ENCODE data around the gene PSEN2.
"Not testable (repeated sequence)": the region's sequence is repeated elsewhere in the genome, so short reads cannot be mapped to it uniquely, and the experiment has no call there.

The PSEN2 gene

DNA sequence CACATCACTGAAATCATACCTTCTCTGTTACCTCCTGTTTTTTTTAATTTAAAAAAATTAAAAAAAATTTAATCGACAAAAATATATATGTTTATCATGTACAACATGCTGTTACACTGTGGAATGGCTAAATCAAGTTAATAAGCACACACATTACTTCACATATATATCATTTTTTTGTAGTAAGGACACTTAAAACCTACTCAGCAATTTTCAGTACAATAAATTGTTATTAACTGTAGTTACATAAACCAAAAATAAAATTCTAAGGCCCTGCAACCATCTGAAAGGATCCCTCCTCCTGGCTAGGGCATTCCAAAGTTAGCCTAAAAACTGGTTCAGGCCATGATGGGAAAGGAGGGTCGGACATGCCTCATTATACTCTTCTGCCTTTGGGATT is 46.1 kb downstream of the PSEN2 start:
- DNase-seq (ENCODE audit: low read depth) = no peak

DNA sequence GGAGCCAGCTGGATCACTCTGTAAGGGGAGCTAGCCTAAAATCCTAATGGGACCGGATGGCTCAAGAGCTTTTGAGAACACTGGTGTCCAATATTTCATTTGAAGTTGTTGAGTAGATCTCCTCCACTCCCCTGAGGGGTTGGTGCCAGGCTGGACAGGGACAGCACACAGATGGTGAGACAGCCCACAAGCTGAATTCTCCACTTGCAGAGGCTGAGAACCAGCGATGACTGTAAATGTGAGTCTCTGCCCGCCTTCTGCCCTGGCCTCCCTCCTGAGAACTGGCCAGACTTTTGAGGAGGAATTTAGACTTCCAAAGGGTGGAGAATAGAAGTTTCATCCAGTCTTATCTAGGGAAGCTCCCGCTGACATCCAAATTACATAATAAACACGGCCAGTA is 49.2 kb downstream of the PSEN2 start:
- DNase-seq (ENCODE audit: low read depth) = no peak

DNA sequence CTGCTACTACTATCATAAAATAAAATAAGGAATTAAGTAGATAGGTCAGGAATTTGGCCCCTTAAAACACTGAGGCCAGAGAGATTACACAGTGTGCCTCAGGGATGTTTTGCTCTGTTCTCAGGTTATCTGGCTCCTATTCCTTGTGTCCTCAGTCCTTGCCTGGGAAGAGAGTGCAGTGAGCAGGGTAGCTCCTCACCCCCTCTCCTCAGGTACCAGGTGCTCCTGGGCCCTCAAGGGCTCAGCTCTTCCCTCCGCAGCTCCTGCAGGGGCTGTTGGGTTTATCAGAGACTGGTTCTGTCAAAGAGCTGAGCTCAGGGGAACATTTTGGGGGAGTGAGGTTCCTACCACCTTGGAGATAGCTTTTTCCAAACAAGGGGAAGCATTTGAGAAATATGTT is 49.6 kb downstream of the PSEN2 start:
- DNase-seq (ENCODE audit: low read depth) = no peak

DNA sequence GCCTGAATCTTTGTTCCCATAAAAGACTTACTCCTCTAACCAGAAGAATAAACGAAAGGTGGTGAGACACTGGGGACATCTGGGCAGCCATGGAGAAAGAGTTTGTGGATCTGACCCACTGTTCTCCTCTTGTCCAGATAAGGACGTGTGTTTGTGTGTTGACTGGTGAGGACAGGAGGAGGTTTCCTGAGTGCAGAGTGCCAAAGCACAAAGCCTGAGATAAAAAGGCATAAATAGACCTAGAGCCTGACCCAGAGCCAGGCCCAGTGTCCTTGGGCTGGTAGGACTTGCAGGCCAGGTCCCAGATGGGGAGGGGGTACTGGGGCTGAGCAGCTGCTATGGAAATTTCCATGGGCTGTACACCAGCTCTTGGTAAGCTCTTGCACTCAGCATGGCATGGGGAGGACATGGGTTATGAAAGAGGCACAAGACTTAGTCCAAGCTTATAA is 50.1 kb downstream of the PSEN2 start:
- no peak for DNase-seq (ENCODE audit: low read depth)

DNA sequence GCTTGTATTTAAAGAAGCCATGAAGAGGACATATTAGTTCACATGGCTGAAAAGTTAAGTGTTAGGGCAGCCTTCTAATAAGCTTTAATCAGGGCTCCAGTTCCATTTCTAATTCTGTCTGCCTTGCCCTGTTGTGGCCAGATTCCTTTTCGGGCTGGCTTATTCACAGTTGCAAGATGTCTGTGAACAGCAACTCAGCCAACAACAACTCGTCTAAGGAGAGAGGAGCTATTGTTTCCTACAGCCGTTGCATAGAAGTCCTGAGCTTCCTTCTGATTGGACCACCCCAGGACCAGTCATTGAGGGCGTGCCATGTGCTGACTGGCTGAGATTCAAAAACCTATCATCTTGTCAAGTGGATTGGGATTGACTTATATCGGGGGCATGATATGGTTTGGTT is 51.1 kb downstream of the PSEN2 start:
- no peak for DNase-seq (ENCODE audit: low read depth)

DNA sequence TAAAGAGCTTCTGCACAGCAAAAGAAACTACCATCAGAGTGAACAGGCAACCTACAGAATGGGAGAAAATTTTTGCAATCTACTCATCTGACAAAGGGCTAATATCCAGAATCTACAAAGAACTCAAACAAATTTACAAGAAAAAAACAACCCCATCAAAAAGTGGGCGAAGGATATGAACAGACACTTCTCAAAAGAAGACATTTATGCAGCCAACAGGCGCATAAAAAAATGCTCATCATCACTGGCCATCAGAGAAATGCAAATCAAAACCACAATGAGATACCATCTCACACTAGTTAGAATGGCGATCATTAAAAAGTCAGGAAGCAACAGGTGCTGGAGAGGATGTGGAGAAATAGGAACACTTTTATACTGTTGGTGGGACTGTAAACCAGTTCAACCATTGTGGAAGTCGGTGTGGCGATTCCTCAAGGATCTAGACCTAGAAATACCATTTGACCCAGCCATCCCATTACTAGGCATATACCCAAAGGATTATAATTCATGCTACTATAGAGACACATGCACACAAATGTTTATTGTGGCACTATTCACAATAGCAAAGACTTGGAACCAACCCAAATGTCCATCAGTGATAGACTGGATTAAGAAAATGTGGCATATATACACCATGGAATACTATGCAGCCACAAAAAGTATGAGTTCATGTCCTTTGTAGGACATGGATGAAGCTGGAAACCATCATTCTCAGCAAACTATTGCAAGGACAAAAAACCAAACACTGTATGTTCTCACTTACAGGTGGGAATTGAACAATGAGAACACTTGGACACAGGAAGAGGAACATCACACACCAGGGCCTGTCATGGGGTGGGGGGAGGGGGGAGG is 59.1 kb downstream of the PSEN2 start:
- not testable (repeated sequence) for DNase-seq (ENCODE audit: low read depth)

DNA sequence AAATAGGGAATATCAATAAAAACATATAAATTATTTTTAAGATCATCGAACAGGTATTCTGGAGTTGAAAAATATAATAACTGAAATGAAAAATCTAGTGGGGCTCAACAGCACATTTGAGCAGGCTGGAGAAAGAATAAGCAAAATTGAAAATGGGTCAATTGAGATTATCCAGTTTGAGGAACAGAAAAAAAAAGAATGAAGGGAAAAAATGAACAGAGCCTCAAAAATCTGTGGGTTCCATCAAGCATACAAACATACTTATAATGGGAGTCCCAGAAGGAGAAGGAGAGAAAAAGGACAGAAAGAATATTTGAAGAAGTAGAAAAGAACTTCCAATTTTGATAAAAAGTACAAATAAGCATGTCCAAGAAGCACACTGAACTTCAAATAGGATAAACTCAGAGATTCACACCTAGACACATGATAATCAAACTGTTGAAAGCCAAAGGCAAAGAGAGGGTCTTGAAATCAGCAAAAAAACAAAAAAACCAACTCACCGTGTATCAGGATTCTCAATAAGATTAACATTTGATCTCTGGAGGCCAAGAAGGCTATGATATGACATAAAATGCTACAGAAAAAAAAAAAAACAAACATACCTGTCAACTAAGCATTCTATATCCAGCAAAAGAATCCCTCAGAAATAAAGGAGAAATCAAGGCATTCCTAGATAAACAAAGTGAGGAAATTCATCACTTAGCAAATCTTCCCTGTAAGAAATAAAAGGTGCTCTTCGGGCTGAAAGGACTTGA is 64.2 kb downstream of the PSEN2 start:
- DNase-seq (ENCODE audit: low read depth) = no peak

DNA sequence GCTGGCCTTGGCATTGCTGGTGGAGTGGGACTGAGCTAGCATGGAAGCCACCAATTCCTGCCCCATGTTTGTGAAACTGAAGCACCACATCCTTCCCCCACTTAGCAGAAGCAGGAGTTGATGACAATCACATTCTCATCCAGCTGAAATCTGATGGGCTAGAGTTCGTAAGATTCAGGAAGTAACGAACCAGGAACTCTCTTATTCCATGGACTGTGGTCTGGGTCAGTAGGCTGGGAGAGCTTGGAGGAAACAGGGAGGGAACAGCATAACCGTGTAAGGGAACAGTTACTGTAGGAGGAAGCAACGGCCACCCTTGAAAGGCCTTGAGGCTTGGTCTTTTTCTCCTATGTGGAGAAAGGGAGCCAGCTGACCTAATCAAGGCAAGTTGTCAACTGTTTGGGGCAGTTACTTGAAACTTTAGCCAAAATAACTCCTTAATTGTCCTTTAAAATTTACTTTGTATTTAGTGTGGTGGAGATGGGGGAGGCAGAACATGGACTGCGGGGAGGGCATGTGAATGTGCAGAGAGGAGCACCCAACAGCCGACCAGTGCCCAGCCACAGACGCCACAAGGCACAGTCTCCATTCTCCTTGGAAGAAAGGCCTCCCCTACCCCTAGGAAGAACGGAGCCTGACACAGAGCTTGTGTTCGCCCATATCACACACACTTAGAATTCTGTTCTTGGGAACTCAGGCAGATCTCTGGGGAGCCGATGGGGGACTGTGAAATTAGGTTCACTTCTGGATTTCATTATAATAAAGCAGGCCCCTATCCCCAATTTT is 67.7 kb downstream of the PSEN2 start:
- DNase-seq (ENCODE audit: low read depth) = no peak

DNA sequence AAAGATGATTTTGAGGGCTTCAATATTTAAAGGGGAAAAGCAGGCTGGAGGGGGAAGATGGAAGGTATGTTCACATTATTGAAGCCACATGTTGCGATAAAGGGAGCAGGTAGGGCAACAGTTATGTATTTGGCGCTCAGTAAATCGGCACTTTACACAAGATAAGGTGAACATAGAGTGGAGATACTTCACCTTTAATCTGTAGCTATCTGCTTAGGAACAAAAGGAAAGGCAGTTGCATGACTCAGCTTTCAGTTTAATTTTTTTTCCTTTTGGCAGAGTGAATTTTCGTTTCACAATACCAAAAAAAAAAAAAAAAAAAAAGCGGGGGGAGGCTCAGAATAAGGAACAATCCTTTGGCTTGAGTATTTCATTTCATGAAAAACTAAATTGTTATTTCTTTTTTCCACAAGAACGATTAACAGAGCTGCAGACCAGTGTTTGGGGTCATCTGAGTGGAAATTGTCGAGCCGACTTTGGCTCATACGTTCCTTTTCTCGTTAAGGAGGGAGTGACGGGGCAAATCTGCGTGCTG is 68.6 kb downstream of the PSEN2 start:
- DNase-seq (ENCODE audit: low read depth) = peak; percentile 32

DNA sequence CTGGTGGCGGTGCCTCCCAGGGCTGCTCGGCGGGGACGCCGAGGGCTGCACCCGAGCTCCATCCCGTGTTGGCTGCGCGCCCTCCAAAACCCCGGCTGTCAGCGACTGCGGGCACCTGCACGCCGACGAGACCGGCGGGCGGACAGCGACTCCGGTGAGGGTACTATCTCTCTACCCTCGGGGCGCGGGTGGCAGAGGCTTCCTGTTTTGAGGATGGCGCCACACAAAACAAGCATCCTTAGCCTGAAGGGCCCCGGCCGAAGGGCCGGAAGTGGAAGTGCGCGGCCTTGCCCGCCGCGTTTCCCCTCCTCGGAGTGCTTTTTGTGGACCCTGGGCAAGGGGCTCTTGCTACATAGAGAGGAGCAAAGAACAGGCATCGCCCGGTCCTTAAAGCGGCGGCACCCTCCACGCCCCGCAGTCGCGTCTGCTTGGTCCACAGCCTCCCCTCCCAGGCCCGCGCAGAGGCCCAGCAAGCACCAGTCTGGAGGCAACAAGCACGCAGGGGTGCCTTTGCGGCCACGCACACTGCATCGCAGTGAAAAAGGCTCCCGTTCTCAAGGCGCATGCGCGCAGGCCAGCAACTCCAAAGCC is 69.1 kb downstream of the PSEN2 start:
- no peak for DNase-seq (ENCODE audit: low read depth)

DNA sequence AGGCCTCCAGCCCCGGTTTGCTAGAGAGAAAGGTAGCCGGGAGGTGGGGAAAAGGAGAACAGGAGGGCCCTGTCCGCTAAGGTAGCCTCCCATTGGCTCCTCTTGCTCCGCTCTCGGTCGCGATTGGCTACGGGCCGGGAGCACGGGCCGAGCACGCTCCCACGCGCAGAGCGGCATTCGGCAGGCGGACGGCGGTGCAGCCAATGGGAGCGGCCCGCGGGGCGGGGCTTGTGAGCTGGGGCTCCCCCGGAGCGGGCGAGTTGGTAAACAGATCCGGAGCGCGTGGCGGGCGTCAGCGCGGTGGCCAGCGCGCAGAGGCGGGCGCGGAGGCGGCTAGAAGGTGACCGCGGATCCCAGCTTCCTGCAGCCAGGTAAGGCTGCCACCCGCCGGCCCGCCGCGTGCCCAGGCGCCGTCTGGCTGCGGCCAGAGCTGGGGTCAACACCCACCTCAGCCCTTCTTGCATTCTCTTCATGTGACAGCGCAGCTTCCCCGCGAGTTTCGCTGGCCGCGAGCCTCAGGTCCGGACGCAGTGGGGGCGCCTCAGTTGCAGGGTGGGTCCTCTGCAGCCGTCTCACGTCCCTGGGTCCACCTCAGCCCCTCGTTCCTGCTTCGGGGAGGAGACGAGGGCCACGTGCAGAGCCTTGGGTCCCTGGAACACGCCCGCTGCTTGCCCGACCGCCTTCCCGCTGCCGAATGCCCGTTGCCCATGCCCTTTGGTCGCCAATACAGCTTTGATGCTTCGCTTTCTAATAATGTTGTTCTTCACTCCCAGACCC is 69.8 kb downstream of the PSEN2 start, which contains the start of gene COQ8A:
Gene COQ8A (plus strand): TSS at position 266 of the 777 bp plus-strand sequence. CDS start 21,092 bp downstream, outside the sequence.
- DNase-seq (ENCODE audit: low read depth) = peak; percentile 99

DNA sequence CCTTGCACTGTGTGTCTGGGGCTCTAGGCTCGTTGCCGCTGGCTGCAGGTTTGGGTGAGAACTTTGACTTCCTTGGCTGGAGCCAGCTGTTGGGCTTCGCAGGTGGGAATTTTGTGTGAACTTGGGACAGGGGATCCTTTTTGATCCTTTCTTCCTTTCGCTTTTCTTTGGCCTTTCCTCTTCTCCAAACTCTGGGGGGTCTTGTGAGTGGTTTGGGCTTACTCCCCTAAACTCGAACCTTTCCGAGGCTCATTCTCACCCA is 70.3 kb downstream of the PSEN2 start:
- no peak for DNase-seq (ENCODE audit: low read depth)

DNA sequence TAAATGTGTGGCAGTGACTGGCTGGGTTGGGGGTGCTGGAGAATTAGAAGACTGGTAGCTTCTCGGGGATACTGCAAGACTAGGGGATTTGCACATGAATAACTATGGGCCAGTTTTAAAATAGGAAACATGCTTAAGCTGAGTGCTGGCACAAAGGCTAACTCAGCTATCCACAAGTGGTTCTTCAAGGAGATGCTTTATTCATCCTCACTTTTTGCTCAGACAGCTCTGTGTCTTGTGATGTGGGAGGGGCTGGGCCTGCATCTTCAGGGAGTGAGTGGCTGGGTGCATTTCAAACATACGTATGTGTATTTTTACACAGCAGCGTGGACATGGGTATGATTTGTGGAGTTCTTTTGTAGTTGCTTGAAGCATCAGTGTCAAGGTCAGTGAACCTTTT is 72.0 kb downstream of the PSEN2 start:
- no peak for DNase-seq (ENCODE audit: low read depth)

DNA sequence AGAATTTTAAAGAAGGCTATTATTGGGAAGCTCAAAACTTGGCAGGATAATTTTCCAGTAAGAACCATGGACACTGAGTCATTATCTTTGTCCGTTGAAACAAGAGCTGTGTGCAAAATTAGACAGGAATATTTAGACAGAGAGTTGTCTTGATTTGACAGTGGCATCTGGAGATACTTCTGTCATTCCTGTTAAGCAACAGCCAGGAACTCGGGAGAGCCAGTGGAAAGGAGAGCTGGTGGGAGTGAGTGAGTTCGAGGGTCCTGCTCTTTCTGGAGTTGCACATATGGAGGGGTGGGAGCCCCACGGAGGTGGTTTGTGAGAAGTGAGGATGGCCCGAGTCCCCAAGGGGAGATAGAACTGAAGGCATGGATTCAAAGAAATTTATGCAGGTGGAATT is 72.7 kb downstream of the PSEN2 start:
- no peak for DNase-seq (ENCODE audit: low read depth)

DNA sequence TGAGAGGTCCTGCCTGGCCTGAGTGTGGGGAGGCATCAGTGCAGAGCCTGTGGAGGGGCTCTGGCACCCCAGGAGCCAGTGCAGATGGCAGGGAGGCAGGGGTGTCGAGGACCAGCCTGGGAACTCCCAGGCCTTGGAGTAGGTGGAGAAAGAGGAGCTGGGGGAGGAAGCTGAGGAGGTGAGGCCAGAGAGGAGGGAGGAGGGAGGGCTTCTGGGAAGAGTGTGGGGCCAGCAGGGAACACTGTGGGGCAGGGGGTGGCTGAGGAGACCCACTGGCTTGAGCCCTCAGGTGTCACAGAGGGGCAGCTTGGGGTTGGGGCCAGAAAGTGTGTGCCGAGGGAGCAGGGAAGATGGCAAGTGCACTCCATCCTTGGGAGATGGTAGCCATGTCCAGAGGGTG is 73.5 kb downstream of the PSEN2 start:
- DNase-seq (ENCODE audit: low read depth) = no peak

DNA sequence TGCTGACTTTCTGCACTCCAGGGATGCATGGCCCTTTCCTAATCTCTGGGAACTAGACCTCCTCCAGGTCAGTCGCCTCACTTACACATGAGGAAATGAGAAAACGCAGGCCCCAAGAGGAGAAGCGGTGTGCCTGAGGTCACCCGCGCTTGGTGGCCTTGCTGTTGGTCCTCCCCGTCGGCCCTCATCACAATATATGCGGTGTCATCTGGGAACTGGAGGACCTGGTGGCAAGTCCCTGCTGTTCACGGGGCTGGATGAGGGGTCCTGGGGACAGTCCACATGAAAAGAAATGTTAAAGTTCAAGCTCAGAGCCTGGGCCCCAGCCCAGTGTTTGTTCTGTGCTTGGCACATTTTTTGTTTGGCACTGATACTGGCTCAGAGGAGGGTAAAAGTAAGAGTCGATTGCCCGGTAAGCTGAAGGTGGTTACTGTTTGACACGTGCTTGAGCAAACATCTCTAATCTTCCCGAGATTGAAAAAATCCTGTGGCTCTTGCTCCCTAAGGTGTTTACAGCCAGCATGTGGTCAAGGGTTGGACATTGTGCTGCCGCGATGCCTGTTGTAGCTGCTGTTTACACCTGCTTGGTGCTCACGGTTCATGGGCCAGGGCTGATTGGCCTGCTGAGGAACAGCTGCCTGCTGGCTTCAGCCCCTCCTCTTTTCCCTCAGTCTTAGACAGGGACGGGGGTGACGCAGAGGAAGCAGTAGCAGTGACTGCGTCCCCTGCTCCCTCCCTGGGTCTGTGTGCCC is 74.9 kb downstream of the PSEN2 start:
- no peak for DNase-seq (ENCODE audit: low read depth)

Data from GM04504 (cell line).